Smooth muscle cell of the brain vasculature (primary cell): Measurements from ENCODE around the gene HHIPL2.

Experiments used
- DNase-seq: peaks from one replicate; pipeline ENCODE4 v3.0.0-alpha.2; 2012; ENCODE audit warnings: low read depth, low spot score

The HHIPL2 gene

DNA sequence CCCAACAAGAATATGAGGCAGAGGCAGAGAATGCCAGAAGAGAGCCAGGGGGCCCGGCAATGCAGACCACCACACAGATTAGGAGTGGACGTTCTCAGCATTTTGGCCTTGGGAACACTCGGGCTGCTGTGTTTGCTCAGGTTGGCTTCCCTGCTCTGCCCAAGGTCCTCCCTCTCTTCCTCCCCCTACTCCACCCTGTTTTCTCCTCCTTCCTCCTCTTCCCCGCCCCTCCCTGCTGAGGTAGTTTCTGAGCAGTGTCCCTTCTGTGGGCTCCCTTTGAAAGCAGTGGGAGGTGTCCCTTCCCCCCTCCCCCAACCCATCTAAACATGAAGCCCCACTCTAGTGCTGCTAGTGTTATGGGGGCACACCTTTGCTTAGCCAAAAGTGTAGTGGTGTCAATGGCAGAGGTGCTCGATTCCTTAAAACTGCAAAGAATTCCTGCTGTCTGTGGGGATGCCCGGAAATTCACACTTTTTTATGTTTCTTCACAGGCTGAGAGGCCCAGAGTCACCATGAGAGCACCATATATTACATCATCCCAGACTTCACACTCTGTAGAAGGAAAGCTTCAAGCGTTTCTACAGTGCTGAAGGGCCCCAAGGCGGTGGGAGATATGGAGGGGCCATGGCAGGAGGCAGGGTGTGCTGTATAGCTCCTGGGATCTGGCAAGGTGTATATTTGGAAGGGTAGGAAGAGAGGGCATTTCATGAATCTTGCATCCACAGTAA lies at the start of gene HHIPL2:
HHIPL2 (minus strand) TSS at position 161 of the 728 bp plus-strand sequence; CDS start at position 101, 60 bp downstream.
- DNase-seq = no peak

DNA sequence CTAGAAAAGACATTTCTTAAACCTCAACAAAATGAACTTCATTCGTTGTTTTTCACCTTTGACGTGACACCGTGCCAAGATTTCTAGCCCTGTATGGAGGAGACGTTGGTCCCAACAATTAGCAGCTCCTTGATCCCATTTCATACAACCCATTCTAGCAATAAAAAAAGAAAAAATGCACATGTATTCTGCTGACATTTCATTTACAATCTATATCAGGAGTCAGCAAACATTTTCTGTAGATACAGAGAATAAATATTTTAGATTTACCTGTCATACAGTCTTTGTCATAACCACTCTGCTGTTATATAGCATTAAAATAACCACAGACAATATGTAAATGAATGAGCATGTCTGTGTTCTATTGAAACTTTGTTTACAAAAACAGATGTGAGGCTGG lies 48.8 kb upstream of the HHIPL2 start:
- no peak for DNase-seq

DNA sequence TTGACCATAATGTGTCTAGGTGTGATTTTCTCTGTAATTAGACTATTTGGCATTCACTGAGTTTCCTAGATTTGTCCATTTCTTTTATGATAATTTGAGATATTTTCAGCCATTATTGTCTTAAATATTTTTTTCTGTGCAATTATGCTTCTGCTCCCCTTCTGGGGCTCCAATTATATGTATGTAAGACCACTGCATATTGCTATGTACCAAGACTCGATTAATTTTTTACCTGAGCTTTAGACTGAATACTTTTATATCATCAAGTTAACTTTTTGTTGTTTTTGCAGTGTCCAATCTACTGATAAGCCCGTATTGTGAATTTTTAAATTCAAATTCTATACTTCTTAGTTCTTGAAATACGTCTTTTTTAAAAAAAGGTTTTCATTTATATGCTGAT lies 46.9 kb upstream of the HHIPL2 start:
- no peak for DNase-seq

DNA sequence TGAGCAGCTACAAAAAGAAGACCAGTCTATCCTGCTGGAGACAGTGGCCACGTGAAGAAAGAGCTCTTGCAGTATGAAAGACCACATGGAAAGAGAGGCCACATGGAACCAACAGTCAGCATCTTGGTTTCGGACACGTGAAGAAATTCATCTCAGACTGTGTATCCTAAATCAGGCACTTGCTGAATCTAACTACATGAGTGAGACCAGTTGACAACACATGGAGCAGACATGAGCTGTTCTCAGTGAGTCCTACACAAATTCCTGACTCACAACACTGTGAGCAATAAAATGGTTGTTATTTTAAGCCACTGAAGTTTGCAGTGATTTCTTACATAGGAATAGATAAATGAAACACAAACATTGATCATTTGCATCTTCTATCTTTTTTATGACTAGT lies 44.3 kb upstream of the HHIPL2 start:
- no peak for DNase-seq

DNA sequence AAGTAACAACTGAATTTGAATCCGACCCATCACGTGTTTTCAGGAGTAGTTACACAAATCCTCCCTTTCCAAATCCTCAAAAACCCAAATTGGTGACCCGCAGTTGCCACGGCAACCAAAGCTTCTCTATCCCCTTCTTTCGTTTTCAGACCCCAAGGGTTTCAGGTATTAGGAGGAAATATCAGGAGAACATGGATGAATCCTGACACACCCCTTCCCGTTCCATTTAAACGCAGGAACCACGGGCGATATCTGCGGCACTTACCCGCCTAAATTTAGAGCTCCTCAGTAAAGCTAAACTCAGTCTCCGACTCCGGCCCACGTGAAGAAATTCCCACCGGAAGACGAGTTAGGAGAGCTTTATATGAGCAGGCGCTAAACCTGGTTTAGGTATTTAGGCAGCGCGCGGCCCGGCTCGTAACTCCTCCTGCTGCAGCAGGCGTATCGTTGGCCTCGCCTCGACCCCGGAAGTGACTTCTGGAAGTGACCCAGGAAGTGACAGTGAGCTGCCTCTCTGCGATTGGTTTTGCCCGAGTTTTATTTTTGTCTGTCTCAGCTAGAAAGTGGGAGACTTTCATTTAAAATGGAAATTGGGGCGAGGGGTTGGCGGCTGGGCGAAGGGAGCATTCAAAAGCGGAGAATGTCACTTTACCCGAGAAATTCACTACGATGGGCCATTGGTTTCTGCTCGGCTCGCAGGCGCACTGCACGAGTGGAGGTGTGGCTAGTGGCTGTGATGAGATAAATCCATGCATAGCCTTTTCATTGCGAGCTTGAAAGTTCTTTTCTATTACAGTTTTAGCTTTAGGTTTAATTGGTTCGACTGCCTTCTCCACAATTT lies 41.8 kb upstream of the HHIPL2 start, which contains the start of gene TAF1A:
TAF1A (minus strand) TSS at position 472 of the 841 bp plus-strand sequence.
- DNase-seq = peak; percentile 37

DNA sequence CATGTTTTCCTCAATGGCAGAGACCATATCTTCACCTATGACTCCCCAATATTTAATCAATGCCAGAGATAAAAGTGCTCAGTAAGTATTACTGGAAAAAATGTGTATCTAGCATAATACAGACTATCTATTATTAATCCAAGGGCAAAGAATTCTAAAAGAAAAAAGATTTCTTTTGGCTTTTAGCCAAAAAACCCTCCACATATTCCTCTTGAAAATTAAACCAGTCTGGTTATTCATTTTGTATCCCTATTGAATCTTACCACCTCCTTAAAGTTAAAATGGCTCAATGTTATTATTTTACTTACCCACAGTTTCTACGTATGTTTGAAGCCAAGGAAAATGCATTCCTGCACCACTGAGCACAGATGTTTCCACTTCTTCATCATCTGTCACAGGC lies 40.2 kb upstream of the HHIPL2 start:
- DNase-seq = no peak

DNA sequence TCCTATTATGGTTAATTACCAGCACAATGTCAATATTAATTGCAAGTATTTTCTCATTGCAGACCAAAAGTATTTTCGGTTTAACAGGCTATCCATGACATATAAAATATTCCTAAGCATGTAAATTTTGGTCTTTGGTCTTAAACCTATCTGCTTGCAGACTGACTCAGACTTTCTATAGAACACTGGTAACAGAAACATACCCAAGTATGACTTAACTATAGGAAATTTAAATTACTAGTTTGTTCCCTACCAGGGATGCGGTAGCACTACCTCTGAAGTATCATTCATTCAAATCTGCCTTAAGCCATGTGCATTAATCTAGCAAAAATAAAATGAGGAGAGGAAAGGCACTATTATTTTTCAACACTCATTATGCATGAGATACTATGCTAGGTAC lies 38.9 kb upstream of the HHIPL2 start:
- no peak for DNase-seq

DNA sequence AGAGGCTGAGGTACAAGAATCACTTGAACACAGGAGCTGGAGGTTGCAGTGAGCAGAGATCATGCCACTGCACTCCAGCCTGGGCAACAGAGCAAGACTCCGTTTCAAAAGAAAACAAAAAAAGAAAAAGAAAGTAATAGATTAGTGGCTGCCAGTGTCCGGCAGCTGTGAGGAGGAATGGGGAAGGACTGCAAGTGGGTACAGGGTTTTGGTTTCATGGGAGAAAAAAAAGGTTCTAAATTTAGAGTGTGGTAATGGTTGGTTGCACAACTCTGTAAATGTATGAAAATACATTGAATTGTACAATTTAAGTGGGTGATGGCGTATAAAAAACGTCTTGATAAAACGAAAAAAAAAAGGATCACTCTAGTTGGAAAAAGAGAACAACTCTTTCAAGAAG lies 35.2 kb upstream of the HHIPL2 start:
- DNase-seq = no peak

DNA sequence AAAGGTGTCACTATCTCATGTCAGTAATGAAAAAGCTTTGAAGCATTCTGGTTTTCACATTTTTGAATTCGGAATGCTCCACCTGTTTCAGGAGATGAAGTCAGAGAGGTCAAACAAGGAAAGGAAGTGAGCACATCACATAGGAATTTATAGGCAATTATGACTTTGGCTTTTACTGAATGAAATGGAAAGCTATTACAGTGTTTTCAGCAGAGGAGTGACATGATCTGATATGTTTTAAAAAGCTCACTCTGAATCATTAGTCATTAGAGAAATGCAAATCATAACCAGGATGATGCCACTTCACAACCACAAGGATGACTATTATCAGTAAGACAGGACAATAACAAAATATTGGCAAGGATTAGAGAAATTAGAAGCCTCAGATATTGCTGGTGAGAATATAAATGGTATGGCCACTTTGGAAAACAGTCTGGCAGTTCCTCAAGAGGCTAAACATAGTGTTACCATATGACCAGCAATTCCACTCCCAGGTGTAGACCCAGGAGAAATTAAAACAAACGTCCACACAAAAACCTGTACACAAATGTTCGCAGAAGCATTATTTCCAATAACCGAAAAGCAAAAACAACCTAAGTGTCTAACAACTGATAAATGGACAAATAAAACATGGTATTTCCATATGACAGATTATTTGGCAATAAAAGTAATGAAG lies 34.3 kb upstream of the HHIPL2 start:
- DNase-seq = no peak

DNA sequence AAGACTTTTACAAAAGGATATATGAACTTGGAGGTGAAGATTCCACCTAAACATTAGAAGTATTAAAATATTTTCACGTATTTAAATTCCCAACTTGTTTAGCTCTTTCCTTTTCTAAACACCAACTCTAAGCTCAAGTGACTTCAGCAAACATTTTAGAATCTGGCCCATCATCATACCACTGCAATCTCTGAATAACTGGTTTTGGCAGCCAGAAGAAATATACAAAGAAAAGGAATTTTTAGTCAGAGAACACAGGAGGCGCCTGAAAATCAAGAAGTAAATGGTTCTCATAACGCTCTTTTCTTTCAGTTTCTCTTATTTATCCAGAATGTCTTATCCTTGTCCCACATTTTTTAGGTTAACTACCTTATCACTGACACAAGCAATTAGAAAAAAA lies 31.4 kb upstream of the HHIPL2 start:
- DNase-seq = no peak

DNA sequence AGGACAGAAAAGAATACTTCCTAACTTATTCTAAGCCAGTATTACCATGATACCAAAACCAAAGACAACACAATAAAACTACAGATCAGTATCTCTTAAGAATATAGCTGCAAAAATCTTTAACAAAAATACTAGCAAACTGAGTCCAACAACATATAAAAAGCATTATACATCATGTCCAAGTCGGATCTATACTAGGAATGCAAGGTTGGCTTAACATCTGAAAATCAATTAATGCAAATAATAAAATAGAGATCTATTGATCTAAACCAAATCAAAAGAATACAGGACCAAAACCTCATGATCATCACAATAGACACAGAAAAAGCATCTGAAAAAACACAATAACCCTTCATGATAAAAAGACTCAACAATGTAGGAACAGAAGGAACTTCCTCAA lies 22.9 kb upstream of the HHIPL2 start:
- no peak for DNase-seq

DNA sequence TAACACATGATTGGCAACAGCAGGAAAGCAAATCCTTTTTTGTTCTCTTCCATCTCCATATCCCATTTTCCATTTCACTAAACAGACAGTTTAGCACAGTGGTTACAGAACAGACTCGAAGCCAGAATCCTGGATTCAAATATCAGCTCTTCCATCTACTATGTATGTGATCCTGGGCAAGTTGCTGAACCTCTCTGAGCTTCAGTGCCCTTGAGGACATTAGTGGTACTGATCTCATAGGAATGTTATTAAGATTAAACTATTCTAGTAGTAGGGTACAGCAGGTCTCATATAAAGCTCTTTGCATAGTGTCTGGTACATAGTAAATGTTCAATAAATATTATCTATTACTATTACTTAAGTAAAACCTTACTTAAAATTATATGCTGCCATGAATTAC lies 13.8 kb upstream of the HHIPL2 start:
- no peak for DNase-seq

DNA sequence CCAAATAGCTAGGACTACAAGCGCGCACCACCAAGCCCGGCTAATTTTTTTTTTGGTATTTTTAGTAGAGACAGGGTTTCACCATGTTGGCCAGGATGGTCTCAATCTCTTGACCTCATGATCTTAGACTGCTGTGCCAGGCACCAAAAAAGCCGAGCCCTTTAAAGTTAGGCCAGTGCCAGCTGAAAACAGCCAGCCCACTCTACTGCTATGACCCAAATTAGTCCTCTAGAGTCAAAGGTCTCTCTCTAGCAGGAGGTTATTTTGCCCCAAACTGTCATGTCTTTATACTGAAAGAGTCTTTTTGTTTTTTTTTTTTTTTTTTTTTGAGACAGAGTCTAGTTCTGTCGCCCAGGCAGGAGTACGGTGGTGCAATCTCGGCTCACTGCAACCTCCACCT lies 9.7 kb upstream of the HHIPL2 start:
- no peak for DNase-seq

DNA sequence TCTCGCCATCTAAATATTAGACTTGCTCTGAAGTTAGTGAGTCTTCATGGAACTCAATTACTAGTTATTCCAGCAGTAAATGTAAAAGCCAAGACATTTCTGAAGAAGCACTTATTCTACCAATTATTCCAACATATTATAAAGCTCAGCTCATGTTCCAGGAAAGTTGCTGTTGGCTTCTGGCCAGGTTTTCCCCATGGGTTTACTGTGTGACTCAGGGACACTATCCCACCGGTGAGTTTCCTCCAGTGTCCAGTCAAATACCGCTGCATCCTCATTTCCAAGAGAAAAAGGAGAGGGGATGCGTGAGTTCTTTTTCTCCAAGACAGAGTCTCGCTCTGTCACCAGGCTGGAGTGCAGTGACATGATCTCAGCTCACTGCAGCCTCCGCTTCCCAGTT lies 9.2 kb upstream of the HHIPL2 start:
- no peak for DNase-seq

DNA sequence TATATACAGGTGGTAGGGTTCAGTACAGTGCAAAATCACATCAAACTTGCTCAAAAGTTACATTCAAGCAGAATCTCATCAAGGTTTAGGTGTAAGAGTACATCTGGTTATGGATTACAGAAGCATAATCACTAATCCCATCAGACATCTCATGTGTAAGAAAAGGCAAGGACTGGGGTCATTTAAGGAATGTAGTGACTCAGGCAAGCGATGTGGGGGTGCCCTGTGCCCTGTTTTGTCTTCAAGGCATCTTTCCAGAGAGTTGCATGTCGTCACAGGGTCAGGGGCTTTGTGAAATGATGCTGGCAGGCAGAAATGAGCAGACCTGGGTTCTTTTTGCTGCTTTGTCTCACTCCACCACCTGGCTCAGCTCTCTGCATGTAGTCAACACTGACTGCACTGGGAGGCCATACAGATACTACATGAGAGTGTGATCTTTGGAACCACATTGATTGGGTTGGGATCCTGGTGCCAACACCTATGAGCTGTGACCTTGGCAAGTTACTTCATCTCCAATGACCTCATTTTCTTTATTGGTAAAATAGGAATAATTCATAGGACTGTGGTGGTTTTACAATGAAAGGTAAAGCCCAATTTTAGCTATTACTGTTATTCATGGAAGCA lies 8.2 kb upstream of the HHIPL2 start:
- DNase-seq = no peak

DNA sequence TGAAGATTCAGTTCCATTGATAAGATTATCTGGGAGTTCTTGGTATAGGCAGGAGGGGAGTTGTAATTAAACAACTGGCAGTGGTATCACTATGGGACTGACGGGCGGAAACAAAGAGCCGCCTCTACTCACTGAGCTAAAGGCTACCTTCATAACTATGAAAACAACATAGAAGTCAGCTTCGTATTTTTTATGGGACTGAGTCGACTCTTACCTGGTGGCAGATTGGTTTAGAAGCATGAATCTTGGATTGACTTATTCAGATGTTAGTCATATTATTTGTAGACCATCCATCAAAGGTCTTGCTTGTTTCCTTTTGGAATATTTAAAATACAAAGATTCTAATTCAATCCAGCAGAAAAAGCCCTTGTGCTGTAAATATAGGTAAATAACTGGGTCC lies 6.3 kb upstream of the HHIPL2 start:
- no peak for DNase-seq

DNA sequence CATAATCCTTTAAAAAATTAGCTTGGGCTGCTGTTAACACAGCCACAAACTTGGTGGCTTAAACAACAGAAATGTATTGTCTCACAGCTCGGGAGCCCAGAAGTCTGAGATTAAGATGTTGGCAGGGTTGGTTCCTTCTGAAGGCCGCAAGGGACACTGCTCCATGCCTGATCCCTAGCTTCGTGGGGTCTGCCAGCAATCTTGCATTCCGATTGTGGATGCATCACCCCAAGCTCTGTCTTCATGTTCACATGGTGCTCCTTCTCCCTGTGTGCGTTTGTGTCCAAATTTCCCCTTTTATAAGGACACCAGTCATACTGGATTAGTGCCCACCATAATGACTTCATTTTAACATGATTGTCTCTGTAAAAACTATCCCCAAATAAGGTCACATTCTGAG lies 5.0 kb upstream of the HHIPL2 start:
- DNase-seq = no peak

DNA sequence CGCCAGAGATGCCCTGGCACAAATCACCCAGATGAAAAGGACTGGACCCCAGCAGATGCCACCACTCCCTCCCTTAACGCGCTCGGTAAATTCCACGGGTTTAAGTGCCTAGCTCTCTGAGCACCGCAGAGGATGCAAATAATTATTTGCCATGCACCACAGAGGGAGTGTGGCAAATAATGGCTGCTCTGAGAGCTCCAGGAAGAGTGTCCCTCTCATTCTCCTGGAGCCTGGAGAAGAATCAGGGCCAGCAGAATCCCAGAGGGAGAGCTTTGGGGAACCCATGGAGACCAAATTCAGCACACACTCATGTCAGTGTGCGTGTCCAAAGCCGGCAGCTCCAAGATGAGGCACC lies 667 bp downstream of the HHIPL2 start:
- DNase-seq = no peak

DNA sequence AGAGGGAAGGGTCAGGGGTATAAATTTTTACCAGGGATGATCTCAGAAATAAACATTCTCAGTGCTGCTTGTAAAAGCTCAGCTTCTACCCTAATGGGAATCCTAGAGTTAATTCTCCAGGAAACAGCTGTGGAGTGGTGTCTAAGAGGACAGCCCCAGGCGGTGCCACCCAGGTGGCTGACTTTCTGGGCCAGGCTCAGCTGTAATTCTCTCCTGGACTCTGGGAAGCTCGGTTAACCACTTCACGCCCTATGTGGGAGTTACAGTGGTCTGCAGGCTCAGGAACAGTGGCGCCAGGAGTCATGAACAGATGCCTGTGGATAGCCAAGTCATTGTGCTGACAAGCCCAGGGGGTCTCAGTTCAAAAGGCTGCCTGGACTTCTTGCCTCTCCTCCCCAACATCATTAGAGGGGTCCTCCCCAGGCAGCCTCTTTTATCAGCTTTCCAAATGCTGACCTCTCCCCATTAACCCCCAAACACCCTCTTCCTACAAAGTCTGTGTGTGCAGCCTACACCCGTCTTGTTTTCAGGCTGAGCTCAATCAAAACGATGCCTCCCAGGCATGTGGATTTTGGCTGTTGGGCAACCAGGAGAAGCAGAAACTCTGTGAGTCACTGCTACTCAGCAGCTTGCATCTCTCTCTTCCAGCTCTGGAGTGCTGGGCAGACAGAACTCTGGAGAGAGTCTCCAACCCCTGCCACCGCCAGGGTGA lies 1.2 kb downstream of the HHIPL2 start:
- DNase-seq = peak; percentile 60

DNA sequence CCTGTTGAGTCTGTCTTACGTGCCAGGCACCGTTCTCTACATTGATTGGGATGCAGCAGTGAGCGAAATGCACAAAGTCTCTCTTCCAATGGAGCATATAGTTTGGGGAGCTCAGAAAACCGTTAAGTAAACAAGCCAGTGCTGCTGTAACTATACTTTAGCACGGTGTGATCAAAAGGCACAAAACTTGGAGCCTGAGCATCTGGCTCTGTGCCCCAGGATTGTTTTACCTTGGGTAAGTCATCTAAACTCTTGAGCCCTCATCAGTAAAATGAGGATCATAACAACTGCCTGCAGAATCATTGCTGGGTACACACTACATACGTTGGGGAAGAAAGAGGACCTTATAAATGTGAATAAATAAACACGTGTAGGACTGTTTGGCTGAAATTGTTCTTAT lies 1.8 kb downstream of the HHIPL2 start:
- no peak for DNase-seq

DNA sequence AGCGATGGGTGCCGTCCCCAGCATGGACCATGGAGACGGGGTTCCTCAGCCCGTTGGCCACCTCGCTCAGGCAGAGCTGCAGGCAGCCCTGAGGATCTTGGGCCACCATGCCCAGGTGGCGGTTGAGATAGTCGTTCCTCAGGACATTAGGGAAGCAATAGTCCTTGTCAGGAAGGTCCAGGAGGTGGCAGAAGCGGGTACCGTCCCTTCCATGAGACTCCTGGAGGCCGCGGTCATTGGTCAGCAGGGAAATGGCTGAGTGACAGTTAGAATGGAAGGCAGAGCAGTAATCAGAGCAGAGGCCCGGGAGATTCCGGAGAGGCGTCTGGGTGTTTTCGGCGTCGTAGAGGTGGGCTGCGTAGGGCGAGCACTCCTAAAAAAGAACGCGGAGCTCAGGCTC lies 4.1 kb downstream of the HHIPL2 start:
- DNase-seq = no peak

DNA sequence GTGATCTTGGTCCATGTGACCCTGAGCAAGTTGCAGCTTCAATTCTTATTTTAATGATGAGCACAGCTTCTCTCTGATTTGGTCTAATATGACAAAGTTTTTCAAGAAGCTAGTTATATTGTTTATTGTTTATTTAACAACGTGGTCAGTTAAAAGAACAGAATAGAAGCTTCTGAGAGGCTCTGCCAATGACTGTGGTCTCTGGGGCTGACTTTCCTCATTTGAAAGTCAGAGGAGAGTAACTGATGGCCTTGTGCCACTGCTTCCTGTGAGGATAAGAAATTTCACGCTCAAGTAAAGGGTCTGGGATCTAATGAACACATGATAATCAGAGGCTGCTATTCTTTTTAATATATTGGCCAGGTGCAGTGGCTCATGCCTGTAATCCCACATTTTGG lies 7.3 kb downstream of the HHIPL2 start:
- DNase-seq = no peak
